Keratinocyte (primary cell): ENCODE data around the gene DLG2. TPM values are rescaled to one million over a fixed set of nuclear protein-coding genes. Genes with fewer than 3 reads are reported as not detected.

Experiments used
- DNase-seq: peaks from one replicate; pipeline ENCODE4 v3.0.0-alpha.2; 2011; ENCODE audit warnings: low read depth, missing footprints, low spot score
- FAIRE-seq: peaks from 2 replicates; lab custom pipeline; 2011; peaks lifted over from hg19 to GRCh38; lab: Jason Lieb, UNC
- H2AFZ ChIP-seq: 2 replicates; pipeline ENCODE4 v1.6.0; 2012; ENCODE audit warnings: low read length, control low read depth, inconsistent platforms; ENCODE audit not compliant: control insufficient read depth
- H3K27ac ChIP-seq: 2 replicates; pipeline ENCODE4 v1.5.1; 2011; ENCODE audit warnings: low read length; ENCODE audit not compliant: control insufficient read depth, insufficient read depth
- H3K27me3 ChIP-seq: 3 replicates; pipeline ENCODE4 v1.6.0; 2011; ENCODE audit warnings: low read length; ENCODE audit not compliant: control insufficient read depth, insufficient read depth; ENCODE audit errors: extremely low read depth
- H3K36me3 ChIP-seq, 2 experiments: 2 replicates in 1 of 2; 3 replicates in 1 of 2; pipeline ENCODE4 v1.5.1; 2011; ENCODE audit warnings: low read length in 2 of 2, mild to moderate bottlenecking in 1 of 2; ENCODE audit not compliant: control insufficient read depth in 2 of 2, insufficient read depth in 2 of 2; ENCODE audit errors: extremely low read depth in 1 of 2
- H3K4me1 ChIP-seq: 3 replicates; pipeline ENCODE4 v1.5.1; 2011; ENCODE audit warnings: low read length; ENCODE audit not compliant: control insufficient read depth, insufficient read depth; ENCODE audit errors: extremely low read depth
- H3K4me2 ChIP-seq: 3 replicates; pipeline ENCODE4 v1.6.0; 2011; ENCODE audit warnings: low read depth, low read length; ENCODE audit not compliant: control insufficient read depth, insufficient read depth; ENCODE audit errors: extremely low read depth
- H3K4me3 ChIP-seq, 3 experiments: fragments of 200-600 bp in 1 of 3; sonication (generic) in 1 of 3; 2 replicates in 2 of 3; 3 replicates in 1 of 3; pipeline ENCODE4 v1.5.1; 2011 to 2016; ENCODE audit warnings: low read length in 3 of 3, mild to moderate bottlenecking in 3 of 3, control low read depth in 2 of 3, inconsistent platforms in 1 of 3, low read depth in 1 of 3, mixed read lengths in 1 of 3, mixed run types in 1 of 3, moderate library complexity in 1 of 3; ENCODE audit not compliant: control insufficient read depth in 2 of 3, insufficient read depth in 2 of 3; ENCODE audit errors: extremely low read depth in 1 of 3
- H3K79me2 ChIP-seq: 2 replicates; pipeline ENCODE4 v1.6.0; 2012; ENCODE audit warnings: low read length; ENCODE audit not compliant: control insufficient read depth, insufficient read depth
- H3K9ac ChIP-seq: 3 replicates; pipeline ENCODE4 v1.6.0; 2011; ENCODE audit warnings: low read length; ENCODE audit not compliant: control insufficient read depth, insufficient read depth; ENCODE audit errors: extremely low read depth
- H3K9me1 ChIP-seq: 3 replicates; pipeline ENCODE4 v1.6.0; 2011; ENCODE audit warnings: low read length; ENCODE audit not compliant: control insufficient read depth, insufficient read depth; ENCODE audit errors: extremely low read depth
- H3K9me3 ChIP-seq: 2 replicates; pipeline ENCODE4 v1.5.1; 2012; ENCODE audit warnings: low read depth, low read length; ENCODE audit not compliant: control insufficient read depth
- H4K20me1 ChIP-seq: 3 replicates; pipeline ENCODE4 v1.6.0; 2011; ENCODE audit warnings: low read length; ENCODE audit not compliant: control insufficient read depth, insufficient read depth; ENCODE audit errors: extremely low read depth
- CTCF ChIP-seq, 3 experiments: IDR thresholded peaks in 1 of 3; conservative IDR thresholded peaks in 1 of 3; optimal IDR thresholded peaks in 1 of 3; 2 replicates in 2 of 3; 3 replicates in 1 of 3; pipeline versions ENCODE3 to v1.5.1; 2011; ENCODE audit warnings: low read length in 3 of 3, mild to moderate bottlenecking in 3 of 3, moderate library complexity in 2 of 3, control low read depth in 1 of 3, inconsistent platforms in 1 of 3; ENCODE audit not compliant: insufficient read depth in 2 of 3; ENCODE audit errors: extremely low read depth in 1 of 3
- EZH2 ChIP-seq: IDR thresholded peaks from one replicate; pipeline ENCODE4 v1.6.1; 2012; ENCODE audit warnings: inconsistent platforms, mild to moderate bottlenecking, low read length, moderate library complexity
- dilution Hi-C: fragments of 300-500 bp; cut with MboI; formaldehyde crosslinking; loops from one replicate; pipeline ENCODE4 v1.7.0; 2020; ENCODE audit warnings: low sequenced_read_pairs; ENCODE audit not compliant: extremely low pct_ligation_motif_present
- polyA plus RNA-seq, 5 experiments: library from polyadenylated mRNA; depleted of rRNA in 3 of 5; stranded (reverse) in 3 of 5; stranded (forward) in 1 of 5; unstranded in 1 of 5; fragments of >200 nt; gene quantifications; 1 replicate in 1 of 5; 2 replicates in 3 of 5; 3 replicates in 1 of 5; pipeline versions ENCODE4 v1.2.1 to v1.2.3, GENCODE V29; 2011 to 2012; ENCODE audit warnings: missing spikeins in 2 of 5, low read depth in 1 of 5, low replicate concordance in 1 of 5

The DLG2 gene
- polyA plus RNA-seq, 1 donor (not counting 4 experiments of a cell fraction or from before 2014, with no cell fraction given), result 0.55 TPM

GRCh38 chr11:85423316-85423715 is 203.8 kb downstream of the DLG2 start:
- DNase-seq (no peak), FAIRE-seq (no peak)
- H3K79me2 ChIP-seq, result no peaks in the 10 kb centered on the region
- H3K4me2 ChIP-seq, result no peak overlapping the region
- no peaks in the 10 kb centered on the region for H4K20me1 ChIP-seq
- no peak overlapping the region for H3K4me3 ChIP-seq
- H3K9ac ChIP-seq, result no peak overlapping the region
- no peak overlapping the region for H2AFZ ChIP-seq
- H3K9me1 ChIP-seq, result no peaks in the 10 kb centered on the region
- H3K9me3 ChIP-seq, result no peaks in the 10 kb centered on the region
- H3K36me3 ChIP-seq, result no peaks in the 10 kb centered on the region
- H3K27ac ChIP-seq, result no peak overlapping the region
- dilution Hi-C loops, result no loop called here
- H3K27me3 ChIP-seq, result no peaks in the 10 kb centered on the region
- H3K4me1 ChIP-seq, result no peaks in the 10 kb centered on the region
- TF ChIP-seq CTCF (optimal IDR thresholded peaks at IDR 0.05 in 1 of 3, IDR thresholded peaks at IDR 0.05 in 1 of 3, conservative IDR thresholded peaks at IDR 0.05 in 1 of 3; ENCODE audit: extremely low read depth in 1 of 3, insufficient read depth in 2 of 3, low read length in 3 of 3), result no peak
- no peak for TF ChIP-seq EZH2

- no peak for FAIRE-seq
- H3K27ac ChIP-seq, result no peak overlapping the region
Measured at GRCh38 chr11:85414175-85414574, 213.0 kb downstream of the DLG2 start.

More at GRCh38 chr11:85414175-85414574, 213.0 kb downstream of the DLG2 start:
- no peaks in the 10 kb centered on the region for H3K79me2 ChIP-seq
- H3K4me3 ChIP-seq, result no peak overlapping the region
- no peaks in the 10 kb centered on the region for H4K20me1 ChIP-seq
- H3K4me2 ChIP-seq, result no peak overlapping the region
- no peaks in the 10 kb centered on the region for H3K36me3 ChIP-seq
- DNase-seq, result no peak
- H3K9me1 ChIP-seq, result no peaks in the 10 kb centered on the region
- TF ChIP-seq EZH2 (no peak), CTCF (optimal IDR thresholded peaks at IDR 0.05 in 1 of 3, IDR thresholded peaks at IDR 0.05 in 1 of 3, conservative IDR thresholded peaks at IDR 0.05 in 1 of 3; ENCODE audit: extremely low read depth in 1 of 3, insufficient read depth in 2 of 3, low read length in 3 of 3) (no peak)
- dilution Hi-C loops, result no loop called here
- no peak overlapping the region for H3K9ac ChIP-seq
- H2AFZ ChIP-seq, result no peak overlapping the region
- H3K9me3 ChIP-seq, result no peaks in the 10 kb centered on the region
- H3K27me3 ChIP-seq, result no peaks in the 10 kb centered on the region
- H3K4me1 ChIP-seq, result no peaks in the 10 kb centered on the region
